A673 (cell line): Measurements from ENCODE around the gene GLI3. TPM values are rescaled to one million over a fixed set of nuclear protein-coding genes. Genes with fewer than 3 reads are reported as not detected.

ENCODE experiments used
- BruUV-seq: library from RNA; stranded (reverse); fragments of 400-500 nt; replicated peaks from 2 replicates; lab custom pipeline; 2021; lab: Mats Ljungman, UMichigan
- CTCF ChIA-PET: fragments of 300-600 bp; sonication (Branson Sonifier 250); formaldehyde crosslinking; loops from one replicate; lab custom pipeline; 2022; ENCODE audit warnings: antibody characterized with exemption; lab: Charles Lee
- POLR2A ChIA-PET: fragments of 300-600 bp; sonication (Branson Sonifier 250); formaldehyde crosslinking; loops from one replicate; lab custom pipeline; 2022; ENCODE audit warnings: antibody characterized with exemption; ENCODE audit not compliant: low non-redundant PET; lab: Charles Lee
- DNase-seq: peaks from one replicate; pipeline ENCODE4 v3.0.0-alpha.2; 2015; ENCODE audit warnings: low spot score
- H3K27ac ChIP-seq: fragments of 200-600 bp; sonication (generic); 2 replicates; pipeline ENCODE4 v1.5.1; 2016; ENCODE audit warnings: mixed run types, low read depth, mild to moderate bottlenecking, mixed read lengths, antibody characterized with exemption, low read length; ENCODE audit not compliant: poor library complexity, severe bottlenecking
- H3K27me3 ChIP-seq: fragments of 200-600 bp; sonication (generic); replicated peaks from 2 replicates; pipeline ENCODE4 v1.6.1; 2017; ENCODE audit warnings: mixed run types, low read depth, mild to moderate bottlenecking, mixed read lengths, antibody characterized with exemption, low read length; ENCODE audit not compliant: insufficient read depth, poor library complexity
- H3K36me3 ChIP-seq: fragments of 200-600 bp; sonication (generic); 2 replicates; pipeline ENCODE4 v1.6.1; 2016; ENCODE audit warnings: mixed run types, mild to moderate bottlenecking, mixed read lengths, antibody characterized with exemption, low read length; ENCODE audit not compliant: insufficient read depth, poor library complexity, severe bottlenecking
- H3K4me1 ChIP-seq: fragments of 200-600 bp; sonication (generic); 2 replicates; pipeline ENCODE4 v1.6.1; 2017; ENCODE audit warnings: mixed run types, mild to moderate bottlenecking, mixed read lengths, antibody characterized with exemption, low read length; ENCODE audit not compliant: insufficient read depth, poor library complexity, severe bottlenecking
- H3K4me3 ChIP-seq: fragments of 200-600 bp; sonication (generic); 2 replicates; pipeline ENCODE4 v1.5.1; 2016; ENCODE audit warnings: low read depth, mixed run types, mild to moderate bottlenecking, mixed read lengths, low read length; ENCODE audit not compliant: poor library complexity, severe bottlenecking
- H3K9me3 ChIP-seq: fragments of 200-600 bp; sonication (generic); 2 replicates; pipeline ENCODE4 v1.6.1; 2016; ENCODE audit warnings: mixed run types, low read depth, mild to moderate bottlenecking, mixed read lengths, antibody characterized with exemption, low read length; ENCODE audit not compliant: poor library complexity, severe bottlenecking
- CTCF ChIP-seq: fragments of 300-800, 200-600 bp; sonication (generic); conservative IDR thresholded peaks from 2 replicates; pipeline ENCODE4 v1.5.1; 2017; ENCODE audit warnings: low read depth, mild to moderate bottlenecking, antibody characterized with exemption, low read length, moderate library complexity, mixed read lengths
- EZH2 ChIP-seq: fragments of 200-600 bp; sonication (generic); IDR thresholded peaks from 2 replicates; pipeline ENCODE4 v1.6.1; 2017; ENCODE audit warnings: borderline replicate concordance, low read depth, mild to moderate bottlenecking, mixed read lengths, antibody characterized with exemption, low read length; ENCODE audit not compliant: poor library complexity, severe bottlenecking
- intact Hi-C: fragments of 100-400 bp; cut with micrococcal nuclease; formaldehyde crosslinking; loops from one replicate; pipeline ENCODE4 v1.10.0; 2022; ENCODE audit not compliant: unreplicated experiment
- total RNA-seq: library from RNA; stranded (reverse); gene quantifications from 2 replicates; pipeline ENCODE4 v1.2.3, GENCODE V29; 2021

GLI3 gene
- total RNA-seq, 1 experiment from 2014 or later = 52.6 TPM

GRCh38 chr7:42065015-42065414 is 172.0 kb downstream of the GLI3 start:
- BruUV-seq = no TSS peak
- H3K4me1 ChIP-seq = no peaks in the 10 kb centered on the region
- TF ChIP-seq CTCF = no peak
- no peak for TF ChIP-seq EZH2
- no peak overlapping the region for H3K27ac ChIP-seq
- CTCF ChIA-PET = interaction anchor here (1.3 kb wide), 1 partner anchor 124 kb away, joined by 3 read pairs; no protein-coding TSS in a partner anchor
- no peak overlapping the region for H3K4me3 ChIP-seq
- H3K9me3 ChIP-seq = no peaks in the 10 kb centered on the region
- H3K36me3 ChIP-seq = no peaks in the 10 kb centered on the region
- POLR2A ChIA-PET = interaction anchor here (0.6 kb wide), 1 partner anchor 140 kb away, joined by 4 read pairs; no protein-coding TSS in a partner anchor
- intact Hi-C loops = no loop called here
- DNase-seq = no peak
- no peaks in the 10 kb centered on the region for H3K27me3 ChIP-seq

- intact Hi-C loops = no loop called here
- BruUV-seq = no TSS peak
- ChIA-PET POLR2A (no interaction called here), CTCF (interaction anchor here (1.3 kb wide), 1 partner anchor 124 kb away, joined by 3 read pairs; no protein-coding TSS in a partner anchor)
- Histone ChIP-seq H3K4me1 (no peaks in the 10 kb centered on the region), H3K4me3 (no peak overlapping the region), H3K27ac (peak overlapping the region; percentile 7), H3K36me3 (no peaks in the 10 kb centered on the region), H3K27me3 (no peaks in the 10 kb centered on the region), H3K9me3 (no peaks in the 10 kb centered on the region)
- DNase-seq = peak; percentile 78
- TF ChIP-seq EZH2 (no peak), CTCF (no peak)
These were observed 172.5 kb downstream of the GLI3 start for GRCh38 chr7:42064534-42064933.

GRCh38 chr7:42059275-42059674 is 177.7 kb downstream of the GLI3 start:
- BruUV-seq = no TSS peak
- Histone ChIP-seq H3K4me3 (no peak overlapping the region), H3K9me3 (no peaks in the 10 kb centered on the region), H3K36me3 (no peaks in the 10 kb centered on the region), H3K4me1 (no peaks in the 10 kb centered on the region), H3K27ac (no peak overlapping the region), H3K27me3 (no peaks in the 10 kb centered on the region)
- no peak for DNase-seq
- intact Hi-C loops = no loop called here
- CTCF ChIA-PET = no interaction called here
- POLR2A ChIA-PET = no interaction called here
- TF ChIP-seq CTCF (no peak), EZH2 (no peak)
